ENCODE measurements around the gene PSORS1C2. TPM values are rescaled to one million over a fixed set of nuclear protein-coding genes. Genes with fewer than 3 reads are reported as not detected.

PSORS1C2 gene
- total and polyA plus RNA-seq, 2 donors (not counting 3 experiments of a cell fraction or from before 2014, with no cell fraction given): not detected

- Histone ChIP-seq H3K9me3 (replicated peaks; ENCODE audit: control insufficient read depth, insufficient read depth, low read length) (no peaks in the 10 kb centered on the region), H3K79me2 (ENCODE audit: control insufficient read depth, insufficient read depth, low read length) (no peaks in the 10 kb centered on the region), H4K20me1 (replicated peaks; ENCODE audit: control insufficient read depth, extremely low read depth, insufficient read depth, low read length) (no peaks in the 10 kb centered on the region), H3K36me3 (ENCODE audit: control insufficient read depth in 2 of 2, extremely low read depth in 1 of 2, insufficient read depth in 2 of 2, low read length in 2 of 2) (no peaks in the 10 kb centered on the region), H2AFZ (ENCODE audit: low read depth, low read length) (peak overlapping the region; percentile 93), H3K4me2 (ENCODE audit: insufficient read depth, low read length) (peak overlapping the region; percentile 53), H3K9me1 (replicated peaks; ENCODE audit: control insufficient read depth, extremely low read depth, insufficient read depth, low read length) (no peaks in the 10 kb centered on the region), H3K27me3 (ENCODE audit: control insufficient read depth in 2 of 2, insufficient read depth in 2 of 2, low read length in 2 of 2) (peaks cover 5 to 12% of the 10 kb centered on the region in 2 experiments), H3K9ac (replicated peaks; ENCODE audit: extremely low read depth, insufficient read depth, low read length) (no peak overlapping the region), H3K4me1 (ENCODE audit: control insufficient read depth, extremely low read depth, insufficient read depth, low read length) (peaks cover 21% of the 10 kb centered on the region), H3K27ac (ENCODE audit: insufficient read depth, low read depth, low read length) (peak overlapping the region; percentile 51), H3K4me3 (replicated peaks in 1 of 3; ENCODE audit: insufficient read depth in 1 of 3, low read depth in 1 of 3, low read length in 3 of 3) (no peak overlapping the region)
- no TSS peak for BruUV-seq (replicated peaks)
- ChIA-PET CTCF (interaction anchor here (0.6 to 8.2 kb wide), 17 partner anchors 11 to 1840 kb away, joined by 3 to 102 read pairs (median 5); partner anchors contain the start of genes GTF2H4 and VARS2), POLR2A (interaction anchor here (0.6 to 2.2 kb wide), 6 partner anchors 11 to 557 kb away, joined by 3 to 8 read pairs (median 4); partner anchors contain the start of gene PRR3)
- no peak for DNase-seq (ENCODE audit: low read depth, low spot score)
- intact Hi-C loops (cut with micrococcal nuclease) (loop anchor here (1.0 kb wide), 2 partner anchors 20 to 27 kb away; no protein-coding TSS in a partner anchor), dilution Hi-C loops (cut with MboI; ENCODE audit: extremely low pct_ligation_motif_present, low sequenced_read_pairs) (no loop called here)
- no peak for FAIRE-seq
- TF ChIP-seq MYC (IDR thresholded peaks at IDR 0.05; ENCODE audit: low read depth, low read length) (no peak), CTCF (IDR thresholded peaks at IDR 0.05; ENCODE audit: extremely low read depth in 1 of 2, insufficient read depth in 1 of 2, low read depth in 1 of 2, low read length in 2 of 2) (no peak), MAX (IDR thresholded peaks at IDR 0.05; ENCODE audit: insufficient read depth, insufficient read length) (no peak), FOS (IDR thresholded peaks at IDR 0.05; ENCODE audit: borderline replicate concordance, insufficient read depth, low read length) (no peak), GATA2 (IDR thresholded peaks at IDR 0.05; ENCODE audit: insufficient read depth, insufficient read length, low read depth, low read length) (no peak)
Observed at GRCh38 chr6:31113861-31114540, 24.9 kb downstream of the PSORS1C2 start.
